Measurements from ENCODE around the gene LOXL1. TPM values are rescaled to one million over a fixed set of nuclear protein-coding genes. Genes with fewer than 3 reads are reported as not detected.

LOXL1 gene
- total and polyA plus RNA-seq, 5 donors from 2014 or later = 6.8 to 24.2 (median 7.9) TPM

Other genes with a start within 250 kb of the LOXL1 start
- not detected for gene CD276, start 242.1 kb upstream of the LOXL1 start, total RNA-seq
- gene CD276, start 242.1 kb upstream of the LOXL1 start, polyA plus RNA-seq = not detected
- gene INSYN1, start 173.1 kb upstream of the LOXL1 start, total RNA-seq = not detected
- not detected for gene INSYN1, start 173.1 kb upstream of the LOXL1 start, polyA plus RNA-seq
- gene TBC1D21, start 52.9 kb upstream of the LOXL1 start, total RNA-seq = not detected
- not detected for gene TBC1D21, start 52.9 kb upstream of the LOXL1 start, polyA plus RNA-seq
- gene STOML1, start 65.8 kb downstream of the LOXL1 start, total RNA-seq = 5.9 TPM
- gene STOML1, start 65.8 kb downstream of the LOXL1 start, polyA plus RNA-seq = 10 to 100 TPM in 2 of 4 donors, 1 to 10 TPM in 2; 8.7 to 11.4 (median 10.2) TPM
- 57.6 TPM for gene PML, start 68.3 kb downstream of the LOXL1 start, total RNA-seq
- gene PML, start 68.3 kb downstream of the LOXL1 start, polyA plus RNA-seq = 10 to 100 TPM; 13.7 to 24.0 (median 20.8) TPM
- gene GOLGA6A, start 156.1 kb downstream of the LOXL1 start, total RNA-seq = 0.20 TPM
- gene GOLGA6A, start 156.1 kb downstream of the LOXL1 start, polyA plus RNA-seq = not detected
- not detected for gene ISLR2, start 204.1 kb downstream of the LOXL1 start, total RNA-seq
- gene ISLR2, start 204.1 kb downstream of the LOXL1 start, polyA plus RNA-seq = not detected
- not detected for gene ISLR, start 247.2 kb downstream of the LOXL1 start, total RNA-seq
- not detected for gene ISLR, start 247.2 kb downstream of the LOXL1 start, polyA plus RNA-seq